ENCODE measurements around the gene XIRP2. TPM values are rescaled to one million over a fixed set of nuclear protein-coding genes. Genes with fewer than 3 reads are reported as not detected.

Gene XIRP2
- total RNA-seq, 2 experiments from 2014 or later, result not detected

DNA sequence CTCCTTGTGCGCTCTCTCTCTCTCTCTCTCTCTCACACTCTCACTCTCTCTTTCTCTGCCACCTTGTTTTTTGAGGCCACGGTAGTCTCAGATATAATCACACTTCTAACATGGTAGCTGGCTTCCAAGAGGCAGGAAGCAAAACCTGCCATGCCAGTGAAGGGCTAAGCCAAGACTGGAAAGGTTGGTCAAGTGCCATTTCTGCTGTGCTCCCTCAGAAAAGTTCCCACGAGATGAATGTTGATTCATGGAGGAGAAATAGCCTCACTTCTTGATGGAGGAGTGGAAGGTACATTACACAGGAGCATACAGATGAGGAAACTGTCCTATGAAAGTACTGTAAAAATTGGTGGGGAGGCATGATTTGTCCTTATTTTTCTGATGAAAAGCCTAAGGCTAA, 237.9 kb downstream of the XIRP2 start:
- no peaks in the 10 kb centered on the region for H3K36me3 Mint-ChIP-seq

DNA sequence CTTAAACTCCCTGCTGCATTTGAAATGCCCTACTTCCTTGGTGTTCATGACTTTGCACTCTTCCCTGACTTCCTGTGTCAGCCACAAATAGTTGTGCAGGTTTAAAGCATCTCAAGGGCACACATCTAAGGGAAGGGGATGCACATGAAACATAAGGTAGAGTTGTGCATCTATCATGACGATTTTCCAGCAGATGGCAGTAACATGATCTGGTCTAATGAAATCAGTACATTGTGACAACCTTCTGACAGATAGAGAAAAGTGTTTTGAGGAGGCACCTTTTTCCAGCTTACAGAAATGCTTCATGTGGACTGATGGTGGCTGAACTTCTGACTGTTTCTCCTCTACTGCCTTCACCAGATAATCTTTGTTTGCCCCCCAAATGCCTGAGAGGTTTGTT, 238.9 kb downstream of the XIRP2 start:
- H3K36me3 Mint-ChIP-seq, result no peaks in the 10 kb centered on the region
- H3K4me3 Mint-ChIP-seq, result no peak overlapping the region
- no peaks in the 10 kb centered on the region for H3K4me1 Mint-ChIP-seq
- no peak overlapping the region for H3K27ac Mint-ChIP-seq
- DNase-seq, result no peak
- H3K9me3 Mint-ChIP-seq, result no peaks in the 10 kb centered on the region
- no peaks in the 10 kb centered on the region for H3K27me3 Mint-ChIP-seq

More for the DNA sequence above, 237.9 kb downstream of the XIRP2 start:
- DNase-seq, result no peak
- Mint-ChIP-seq H3K4me3 (no peak overlapping the region), H3K27ac (no peak overlapping the region), H3K27me3 (no peaks in the 10 kb centered on the region), H3K4me1 (no peaks in the 10 kb centered on the region), H3K9me3 (no peaks in the 10 kb centered on the region)

DNA sequence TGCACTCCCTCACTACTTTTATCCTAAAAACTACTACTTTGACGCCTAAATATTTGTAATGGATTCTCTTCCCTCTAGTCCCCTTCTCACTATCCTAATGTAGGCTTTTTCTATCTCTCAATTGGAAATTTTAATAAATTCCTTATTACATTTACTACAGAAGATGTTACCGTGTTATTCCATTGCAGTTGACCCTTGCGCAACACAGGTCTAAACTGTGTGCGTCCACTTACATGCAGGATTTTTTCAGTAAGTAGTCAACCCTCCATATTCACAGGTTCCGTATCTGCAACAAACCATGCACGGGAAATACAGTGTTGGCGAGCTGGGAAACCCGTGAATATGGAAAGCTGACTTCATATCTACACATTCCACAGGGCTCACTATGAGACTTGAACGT, 239.8 kb downstream of the XIRP2 start:
- H3K4me1 Mint-ChIP-seq, result no peaks in the 10 kb centered on the region
- DNase-seq, result no peak
- no peaks in the 10 kb centered on the region for H3K27me3 Mint-ChIP-seq
- no peaks in the 10 kb centered on the region for H3K36me3 Mint-ChIP-seq
- H3K27ac Mint-ChIP-seq, result no peak overlapping the region
- no peaks in the 10 kb centered on the region for H3K9me3 Mint-ChIP-seq
- H3K4me3 Mint-ChIP-seq, result no peak overlapping the region

DNA sequence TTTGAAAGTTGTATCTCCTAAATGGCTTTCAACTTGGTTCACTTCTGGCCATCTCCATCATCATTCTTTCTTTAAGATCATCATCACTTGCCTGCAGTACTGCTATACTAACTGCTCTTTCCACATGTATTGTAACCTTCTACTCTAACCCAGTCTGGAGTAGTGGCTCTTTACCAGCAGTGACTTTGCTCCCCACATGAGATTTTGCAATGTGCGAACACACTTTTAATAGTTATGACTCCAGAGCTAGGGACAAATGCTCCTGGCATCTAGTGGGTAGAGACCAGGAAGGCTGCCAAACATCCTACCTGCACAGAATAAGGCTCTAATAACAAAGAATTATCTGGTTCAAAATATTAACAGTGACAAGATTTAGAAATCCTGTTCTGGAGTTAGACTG, 243.8 kb downstream of the XIRP2 start:
- Mint-ChIP-seq H3K36me3 (no peaks in the 10 kb centered on the region), H3K9me3 (no peaks in the 10 kb centered on the region), H3K27me3 (no peaks in the 10 kb centered on the region), H3K4me1 (peaks cover 6% of the 10 kb centered on the region), H3K4me3 (no peak overlapping the region), H3K27ac (no peak overlapping the region)
- no peak for DNase-seq

DNA sequence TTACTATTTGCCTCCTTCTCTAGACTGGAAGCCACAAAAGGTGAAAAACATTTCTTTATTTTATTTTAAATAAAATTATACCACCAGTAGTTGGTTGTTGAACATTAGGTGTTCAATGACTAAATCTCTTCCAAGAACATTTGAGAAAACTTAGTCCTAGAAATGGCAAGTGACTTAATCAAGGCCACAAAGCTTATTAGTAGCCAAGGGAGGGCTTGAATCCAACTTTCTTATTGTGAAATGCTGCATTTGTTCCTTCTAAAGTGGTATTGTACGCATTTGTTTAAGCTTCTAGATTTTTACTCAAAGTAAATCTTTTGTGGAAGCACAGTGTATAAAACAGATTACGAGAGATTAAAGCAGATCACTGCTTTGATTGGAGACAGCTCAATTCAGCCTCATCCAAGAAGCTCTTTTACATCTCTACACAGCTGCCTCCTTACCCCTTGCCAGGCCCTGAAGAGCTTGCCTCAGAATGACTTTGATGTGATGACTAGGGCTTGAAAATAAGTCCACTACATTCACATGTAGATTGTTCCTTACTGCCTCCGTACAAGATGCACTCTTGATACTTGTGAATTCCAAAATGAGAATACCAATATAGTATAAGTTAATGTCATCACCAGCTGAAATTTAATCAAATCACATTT, 244.8 kb downstream of the XIRP2 start:
- peaks cover 6% of the 10 kb centered on the region for H3K4me1 Mint-ChIP-seq
- no peak for DNase-seq
- H3K36me3 Mint-ChIP-seq, result no peaks in the 10 kb centered on the region
- no peaks in the 10 kb centered on the region for H3K27me3 Mint-ChIP-seq
- no peak overlapping the region for H3K27ac Mint-ChIP-seq
- H3K9me3 Mint-ChIP-seq, result no peaks in the 10 kb centered on the region
- H3K4me3 Mint-ChIP-seq, result no peak overlapping the region

DNA sequence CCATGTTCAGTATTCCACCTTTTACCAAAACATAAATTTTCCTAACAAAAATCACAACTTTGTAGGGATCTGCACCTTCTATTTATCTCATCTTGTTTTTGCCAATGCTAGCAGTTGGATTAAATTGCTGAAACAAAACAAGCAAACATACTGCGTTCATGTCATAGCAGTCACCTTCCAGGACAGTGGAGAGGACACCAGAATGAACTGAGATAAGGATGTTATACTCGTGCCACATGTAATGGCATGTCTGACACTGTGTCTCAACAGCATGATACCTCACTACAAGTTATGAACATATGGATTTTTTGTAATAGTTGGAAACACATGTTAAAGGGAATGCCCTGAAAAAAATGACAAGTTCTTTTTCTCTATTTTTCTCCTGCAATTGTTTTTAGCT, 245.3 kb downstream of the XIRP2 start:
- no peak for DNase-seq
- Mint-ChIP-seq H3K27me3 (no peaks in the 10 kb centered on the region), H3K36me3 (no peaks in the 10 kb centered on the region), H3K27ac (no peak overlapping the region), H3K4me3 (no peak overlapping the region), H3K9me3 (no peaks in the 10 kb centered on the region), H3K4me1 (peaks cover 6% of the 10 kb centered on the region)

DNA sequence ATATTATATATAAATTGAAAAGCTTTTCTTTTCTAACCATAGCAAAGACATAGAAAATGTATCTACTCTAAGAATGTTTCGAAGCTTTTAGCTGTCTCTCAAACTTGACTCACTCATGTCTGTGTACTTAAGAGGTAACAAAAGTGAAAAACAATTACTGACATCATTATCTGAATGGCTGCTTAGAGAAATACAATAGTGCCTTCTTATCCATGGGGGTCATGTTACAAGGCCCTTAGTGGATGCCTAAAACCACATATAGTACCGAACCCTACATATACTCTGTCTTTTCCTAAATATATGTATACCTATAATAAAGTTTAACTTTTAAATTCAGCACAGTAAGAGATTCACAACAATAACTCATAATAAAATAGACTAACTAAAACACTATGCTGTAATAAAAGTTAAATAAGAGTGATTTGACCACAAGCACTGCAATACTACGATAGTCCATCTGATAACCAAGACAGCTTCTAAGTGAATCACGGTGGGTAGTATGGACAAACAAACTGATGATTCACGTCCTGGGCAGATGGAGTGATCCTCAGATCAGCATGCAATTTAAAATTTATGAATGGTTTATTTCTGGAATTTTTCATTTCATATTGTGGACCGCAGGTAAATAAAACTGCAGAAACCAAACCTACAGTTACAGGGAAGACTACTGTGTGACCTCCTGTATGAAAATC, 246.2 kb downstream of the XIRP2 start:
- Mint-ChIP-seq H3K36me3 (no peaks in the 10 kb centered on the region), H3K4me3 (no peak overlapping the region), H3K9me3 (no peaks in the 10 kb centered on the region), H3K4me1 (peaks cover 6% of the 10 kb centered on the region), H3K27ac (no peak overlapping the region), H3K27me3 (no peaks in the 10 kb centered on the region)
- no peak for DNase-seq

DNA sequence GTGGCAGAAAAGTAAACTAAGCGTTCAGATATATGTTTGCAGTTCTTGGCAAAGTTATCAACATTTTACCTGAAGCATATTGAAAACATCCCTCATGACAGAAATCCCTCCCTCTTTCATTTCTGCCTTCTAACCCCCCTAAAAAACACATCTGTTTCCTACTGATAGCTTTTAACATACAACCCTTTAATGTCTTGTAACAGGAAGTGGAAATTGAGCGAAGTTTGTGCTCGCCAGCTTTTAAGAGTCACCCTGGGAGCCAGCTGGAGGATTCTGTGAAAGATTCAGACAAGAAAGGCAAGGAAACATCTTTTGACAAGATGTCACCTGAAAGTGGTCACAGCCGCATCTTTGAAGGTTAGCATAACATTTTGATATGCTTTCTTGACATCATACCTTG, 247.4 kb downstream of the XIRP2 start:
- no peak for DNase-seq
- Mint-ChIP-seq H3K4me1 (peaks cover 6% of the 10 kb centered on the region), H3K4me3 (no peak overlapping the region), H3K36me3 (no peaks in the 10 kb centered on the region), H3K27ac (no peak overlapping the region), H3K27me3 (no peaks in the 10 kb centered on the region), H3K9me3 (no peaks in the 10 kb centered on the region)

DNA sequence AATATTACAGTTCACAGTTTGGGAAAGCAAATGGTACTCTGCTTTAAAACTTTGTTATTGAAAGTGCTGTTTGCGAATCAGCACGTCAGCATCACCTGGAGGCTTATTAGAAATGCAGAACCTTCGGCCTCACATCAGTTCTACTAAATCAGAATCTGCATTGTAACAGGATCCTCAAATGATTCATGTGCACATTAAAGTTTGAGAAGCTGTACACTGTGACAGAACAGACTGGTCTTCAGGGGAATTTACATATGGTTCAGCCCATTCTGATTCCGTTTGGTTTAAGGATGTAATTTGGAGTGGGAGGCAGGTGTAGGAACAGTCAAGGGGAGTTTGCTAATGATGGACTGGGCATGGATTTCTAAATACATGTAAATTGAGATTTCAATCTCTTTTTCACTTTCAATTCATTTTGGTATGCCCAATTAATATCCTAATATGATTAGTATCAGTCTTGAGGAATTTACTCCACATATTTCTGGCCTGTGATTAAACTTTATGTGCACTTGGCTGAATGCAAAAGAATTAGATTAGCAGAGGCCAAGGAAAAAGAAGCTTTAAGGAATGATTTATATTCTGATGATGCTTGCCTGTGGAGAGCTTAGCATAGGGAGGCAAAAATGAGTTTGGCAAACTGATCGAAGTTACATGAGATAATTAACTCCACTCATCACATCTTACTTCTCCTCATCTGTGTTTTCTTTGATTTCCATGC, 248.8 kb downstream of the XIRP2 start:
- DNase-seq, result no peak
- H3K4me1 Mint-ChIP-seq, result peaks cover 6% of the 10 kb centered on the region
- H3K27ac Mint-ChIP-seq, result no peak overlapping the region
- no peaks in the 10 kb centered on the region for H3K36me3 Mint-ChIP-seq
- H3K4me3 Mint-ChIP-seq, result no peak overlapping the region
- H3K27me3 Mint-ChIP-seq, result no peaks in the 10 kb centered on the region
- H3K9me3 Mint-ChIP-seq, result no peaks in the 10 kb centered on the region

DNA sequence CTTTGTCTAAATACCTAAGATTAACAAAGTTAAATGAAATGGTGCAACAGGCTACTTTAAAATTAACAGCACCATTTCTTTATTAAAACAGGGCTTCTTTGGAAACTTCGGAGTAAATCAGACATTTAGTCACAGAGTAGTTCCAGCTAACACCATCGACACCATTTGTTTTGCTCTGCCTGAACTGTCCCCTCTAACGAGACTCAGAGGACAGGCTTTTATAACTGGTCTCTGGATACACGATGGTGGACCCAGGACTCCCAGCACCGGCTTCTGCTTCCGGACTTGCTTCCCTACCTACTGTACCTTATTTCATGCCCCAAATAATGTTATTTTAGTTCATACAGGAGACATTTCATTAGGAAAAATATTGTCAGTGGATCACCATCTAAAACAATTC, 252.1 kb downstream of the XIRP2 start:
- no peak overlapping the region for H3K27ac Mint-ChIP-seq
- no peaks in the 10 kb centered on the region for H3K9me3 Mint-ChIP-seq
- peaks cover 6% of the 10 kb centered on the region for H3K4me1 Mint-ChIP-seq
- H3K27me3 Mint-ChIP-seq, result no peaks in the 10 kb centered on the region
- no peak for DNase-seq
- no peak overlapping the region for H3K4me3 Mint-ChIP-seq
- H3K36me3 Mint-ChIP-seq, result no peaks in the 10 kb centered on the region

DNA sequence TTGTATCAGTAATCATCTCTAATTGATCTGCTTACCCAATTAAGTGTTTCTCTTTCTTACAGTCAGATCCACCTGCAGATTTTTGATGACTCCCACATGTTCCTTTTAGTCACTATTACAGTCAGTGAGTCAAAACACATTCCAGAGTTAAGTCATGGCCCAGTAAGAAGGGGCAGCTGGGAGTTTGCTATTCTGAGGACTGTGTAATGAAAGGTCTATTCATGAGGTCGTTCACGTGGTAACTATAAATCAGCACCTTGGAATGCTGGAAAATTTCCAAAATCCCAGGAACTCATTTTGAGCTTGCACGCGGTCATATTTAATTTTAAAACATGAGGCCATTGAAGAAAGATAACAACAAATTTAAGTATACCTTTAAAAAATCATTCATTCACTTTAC, 252.5 kb downstream of the XIRP2 start:
- no peak for DNase-seq
- H3K36me3 Mint-ChIP-seq, result no peaks in the 10 kb centered on the region
- no peaks in the 10 kb centered on the region for H3K27me3 Mint-ChIP-seq
- H3K9me3 Mint-ChIP-seq, result no peaks in the 10 kb centered on the region
- peaks cover 1% of the 10 kb centered on the region for H3K4me1 Mint-ChIP-seq
- H3K4me3 Mint-ChIP-seq, result no peak overlapping the region
- no peak overlapping the region for H3K27ac Mint-ChIP-seq

DNA sequence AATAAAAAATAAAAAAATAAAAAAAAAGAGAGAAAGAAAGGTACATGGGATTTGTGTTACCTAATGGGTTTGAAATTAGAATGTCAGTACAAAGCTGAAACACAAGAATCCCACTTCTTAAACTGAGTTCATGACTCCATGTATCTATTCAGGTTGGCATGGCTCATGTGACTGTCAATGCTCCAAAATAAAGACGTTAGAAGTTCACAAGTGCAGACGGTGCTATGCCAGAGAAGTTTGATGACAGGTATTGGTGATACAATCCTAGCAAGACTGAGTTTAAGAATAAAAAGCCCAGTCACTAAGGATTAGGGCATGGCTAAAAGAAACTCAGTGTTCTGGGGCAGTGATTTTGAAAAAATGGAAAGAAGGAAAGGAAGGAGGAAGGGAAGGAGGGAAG, 254.3 kb downstream of the XIRP2 start:
- H3K4me3 Mint-ChIP-seq, result no peak overlapping the region
- no peaks in the 10 kb centered on the region for H3K9me3 Mint-ChIP-seq
- H3K27me3 Mint-ChIP-seq, result no peaks in the 10 kb centered on the region
- H3K36me3 Mint-ChIP-seq, result no peaks in the 10 kb centered on the region
- no peaks in the 10 kb centered on the region for H3K4me1 Mint-ChIP-seq
- no peak overlapping the region for H3K27ac Mint-ChIP-seq
- no peak for DNase-seq

DNA sequence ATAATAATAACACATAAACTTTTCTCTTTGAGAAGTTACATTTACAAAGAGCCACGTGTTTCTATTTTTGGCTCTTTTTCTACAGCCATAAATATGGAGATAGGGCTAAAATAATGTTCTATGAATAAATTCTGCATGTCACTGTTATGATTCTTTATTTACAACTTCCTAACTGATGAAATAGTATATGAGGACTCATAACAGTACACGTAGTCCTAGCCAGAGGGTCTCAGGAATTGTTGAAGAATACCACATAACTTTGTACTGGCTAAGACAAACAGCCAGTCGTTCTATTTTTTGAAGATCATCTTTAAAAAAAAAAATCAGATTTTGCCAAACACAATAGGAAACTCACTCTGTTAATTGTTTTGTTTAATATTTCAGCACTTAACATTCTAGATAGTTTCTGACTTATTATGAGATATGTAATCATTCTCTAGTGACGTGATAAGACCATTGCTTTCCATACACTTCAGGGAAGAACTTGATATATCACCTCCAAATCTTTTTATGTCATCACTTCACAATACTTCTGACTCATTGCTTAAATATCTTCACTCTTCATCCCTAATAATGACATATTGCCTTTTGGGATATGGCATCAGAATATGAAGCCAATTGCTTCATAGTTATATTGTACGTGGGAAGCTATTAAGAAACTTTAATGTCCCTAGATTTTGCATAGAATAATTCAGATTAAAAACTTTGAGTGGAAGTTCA, 256.1 kb downstream of the XIRP2 start:
- Mint-ChIP-seq H3K9me3 (no peaks in the 10 kb centered on the region), H3K4me1 (no peaks in the 10 kb centered on the region), H3K36me3 (no peaks in the 10 kb centered on the region), H3K27ac (no peak overlapping the region), H3K27me3 (no peaks in the 10 kb centered on the region), H3K4me3 (no peak overlapping the region)
- no peak for DNase-seq

DNA sequence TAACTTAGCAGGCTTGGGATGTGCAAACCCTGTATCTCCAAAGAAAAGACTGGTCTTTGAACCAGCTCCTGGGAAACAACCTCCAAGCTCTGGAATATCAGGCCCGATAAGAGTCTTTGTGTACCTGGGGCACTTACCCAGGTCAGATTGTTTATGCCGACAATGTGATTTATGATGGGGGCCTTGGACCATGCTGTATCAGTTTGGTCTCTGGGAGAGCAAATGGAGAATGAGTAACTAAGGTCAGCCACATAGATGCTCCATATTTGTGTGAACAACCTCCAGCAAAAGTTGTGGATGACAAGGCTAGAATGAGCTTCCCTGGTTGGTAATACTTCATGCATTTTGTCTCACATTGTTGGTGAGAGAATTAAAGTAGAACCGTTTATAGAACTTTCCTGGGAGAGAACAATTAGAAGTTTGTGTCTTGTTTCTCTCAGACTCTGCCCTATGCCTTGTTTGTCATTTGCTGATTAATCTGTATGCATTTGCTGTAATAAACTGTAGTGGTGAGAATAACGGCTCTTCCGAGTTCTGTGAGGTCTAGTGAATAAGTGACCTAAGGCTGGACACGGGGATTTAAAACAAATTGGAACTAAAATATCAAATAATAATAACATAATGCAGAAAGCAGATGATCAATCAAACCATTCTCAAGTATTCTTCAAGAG, 259.1 kb downstream of the XIRP2 start:
- H3K9me3 Mint-ChIP-seq, result no peaks in the 10 kb centered on the region
- H3K4me1 Mint-ChIP-seq, result no peaks in the 10 kb centered on the region
- no peak overlapping the region for H3K4me3 Mint-ChIP-seq
- no peaks in the 10 kb centered on the region for H3K36me3 Mint-ChIP-seq
- DNase-seq, result no peak
- no peak overlapping the region for H3K27ac Mint-ChIP-seq
- H3K27me3 Mint-ChIP-seq, result no peaks in the 10 kb centered on the region

DNA sequence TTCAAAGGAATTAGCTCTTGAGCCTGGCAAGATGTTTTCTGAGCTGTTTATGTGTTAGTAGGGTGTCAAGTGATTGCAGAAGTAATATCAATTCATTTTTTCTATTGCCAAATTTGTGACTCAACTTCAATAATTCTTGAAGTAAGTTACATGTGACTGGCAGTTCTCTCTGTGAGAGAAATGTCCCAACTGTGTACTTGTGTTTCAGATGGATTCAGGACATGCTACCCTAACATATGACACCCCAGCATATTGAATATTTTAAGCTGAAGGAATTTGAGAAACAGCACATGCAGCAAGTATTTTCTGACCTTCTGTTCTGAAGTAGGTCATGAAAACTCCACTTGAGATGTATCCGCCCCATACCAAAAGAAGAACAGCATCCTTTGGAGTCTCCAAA, 263.6 kb downstream of the XIRP2 start:
- Mint-ChIP-seq H3K4me1 (no peaks in the 10 kb centered on the region), H3K27me3 (no peaks in the 10 kb centered on the region), H3K36me3 (no peaks in the 10 kb centered on the region), H3K27ac (no peak overlapping the region), H3K9me3 (no peaks in the 10 kb centered on the region), H3K4me3 (no peak overlapping the region)
- no peak for DNase-seq

All from activated naive CD8-positive, alpha-beta T cell treated with anti-CD3 and anti-CD28 coated beads for 36 hours (primary cell).